HL-60 (cell line): ENCODE measurements around the gene DUSP22.

Experiments
- DNase-seq, 2 experiments: peaks; one replicate each; pipeline ENCODE4 v3.0.0-alpha.2; 2010 to 2020; ENCODE audit warnings: low read depth in 1 of 2, low spot score in 1 of 2
- H3K27ac ChIP-seq: fragments of 250-450 bp; sonication (Bioruptor Pico); replicated peaks from 2 replicates; pipeline ENCODE4 v1.5.1; 2020; ENCODE audit warnings: mild to moderate bottlenecking, moderate library complexity
- H3K27me3 ChIP-seq: fragments of 250-450 bp; sonication (Bioruptor Pico); 2 replicates; pipeline ENCODE4 v1.5.1; 2021; ENCODE audit warnings: mild to moderate bottlenecking, moderate library complexity; ENCODE audit not compliant: insufficient read depth, poor library complexity, severe bottlenecking
- H3K4me3 ChIP-seq: replicated peaks from 2 replicates; pipeline ENCODE4 v1.5.1; 2011; ENCODE audit warnings: mild to moderate bottlenecking, control low read depth, low read length; ENCODE audit not compliant: insufficient read depth
- CTCF ChIP-seq: IDR thresholded peaks from one replicate; pipeline ENCODE4 v1.5.1; 2011; ENCODE audit warnings: low read length, control low read depth, inconsistent platforms; ENCODE audit not compliant: insufficient read depth
- GABPA ChIP-seq: IDR thresholded peaks from 2 replicates; pipeline ENCODE4 v1.6.1; 2012; ENCODE audit warnings: low read depth
- POLR2AphosphoS5 ChIP-seq: IDR thresholded peaks from 2 replicates; pipeline ENCODE4 v1.6.1; 2012; ENCODE audit warnings: low read depth
- SPI1 ChIP-seq: IDR thresholded peaks from 2 replicates; pipeline ENCODE4 v1.6.1; 2012; ENCODE audit warnings: low read depth, mild to moderate bottlenecking, borderline replicate concordance
- TF ChIP-seq, protein P1 (sequence below): IDR thresholded peaks from 2 replicates; pipeline ENCODE4 v1.6.1; 2012; ENCODE audit warnings: low read depth; ENCODE audit not compliant: insufficient replicate concordance

The DUSP22 gene

GRCh38 chr6:264626-265025, 27.7 kb upstream of the DUSP22 start:
- no peak for TF ChIP-seq POLR2AphosphoS5
- no peak for TF ChIP-seq SPI1
- TF ChIP-seq, protein P1, sequence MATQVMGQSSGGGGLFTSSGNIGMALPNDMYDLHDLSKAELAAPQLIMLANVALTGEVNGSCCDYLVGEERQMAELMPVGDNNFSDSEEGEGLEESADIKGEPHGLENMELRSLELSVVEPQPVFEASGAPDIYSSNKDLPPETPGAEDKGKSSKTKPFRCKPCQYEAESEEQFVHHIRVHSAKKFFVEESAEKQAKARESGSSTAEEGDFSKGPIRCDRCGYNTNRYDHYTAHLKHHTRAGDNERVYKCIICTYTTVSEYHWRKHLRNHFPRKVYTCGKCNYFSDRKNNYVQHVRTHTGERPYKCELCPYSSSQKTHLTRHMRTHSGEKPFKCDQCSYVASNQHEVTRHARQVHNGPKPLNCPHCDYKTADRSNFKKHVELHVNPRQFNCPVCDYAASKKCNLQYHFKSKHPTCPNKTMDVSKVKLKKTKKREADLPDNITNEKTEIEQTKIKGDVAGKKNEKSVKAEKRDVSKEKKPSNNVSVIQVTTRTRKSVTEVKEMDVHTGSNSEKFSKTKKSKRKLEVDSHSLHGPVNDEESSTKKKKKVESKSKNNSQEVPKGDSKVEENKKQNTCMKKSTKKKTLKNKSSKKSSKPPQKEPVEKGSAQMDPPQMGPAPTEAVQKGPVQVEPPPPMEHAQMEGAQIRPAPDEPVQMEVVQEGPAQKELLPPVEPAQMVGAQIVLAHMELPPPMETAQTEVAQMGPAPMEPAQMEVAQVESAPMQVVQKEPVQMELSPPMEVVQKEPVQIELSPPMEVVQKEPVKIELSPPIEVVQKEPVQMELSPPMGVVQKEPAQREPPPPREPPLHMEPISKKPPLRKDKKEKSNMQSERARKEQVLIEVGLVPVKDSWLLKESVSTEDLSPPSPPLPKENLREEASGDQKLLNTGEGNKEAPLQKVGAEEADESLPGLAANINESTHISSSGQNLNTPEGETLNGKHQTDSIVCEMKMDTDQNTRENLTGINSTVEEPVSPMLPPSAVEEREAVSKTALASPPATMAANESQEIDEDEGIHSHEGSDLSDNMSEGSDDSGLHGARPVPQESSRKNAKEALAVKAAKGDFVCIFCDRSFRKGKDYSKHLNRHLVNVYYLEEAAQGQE, result no peak
- no peak for TF ChIP-seq GABPA
- no peak for TF ChIP-seq CTCF
- H3K27ac ChIP-seq, result no peak overlapping the region

DNA sequence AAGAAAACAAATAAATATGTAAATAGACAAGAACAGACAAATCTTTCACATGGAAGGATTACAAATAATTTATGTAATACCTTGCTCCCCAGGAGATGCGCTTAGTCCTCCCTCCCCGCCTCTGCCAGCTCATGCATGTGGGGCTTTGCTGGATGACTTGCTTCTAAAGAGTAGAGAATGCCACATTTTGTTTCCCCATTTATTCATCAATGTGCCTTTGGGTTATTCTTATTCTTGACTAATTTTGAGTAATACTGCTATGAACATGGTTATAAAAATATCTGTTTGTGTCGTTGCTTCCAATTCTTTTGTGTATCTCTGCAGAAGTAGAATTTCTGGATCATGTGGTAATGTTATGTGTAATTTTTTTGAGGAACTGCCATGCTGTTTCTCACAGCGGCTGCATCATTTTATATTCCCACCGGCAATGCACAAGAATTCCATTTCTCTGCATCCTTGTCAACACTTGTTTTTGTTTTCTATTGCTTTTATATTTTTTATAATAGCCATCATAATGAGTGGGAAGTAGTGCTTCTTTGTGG, 23.8 kb upstream of the DUSP22 start:
- H3K4me3 ChIP-seq, result no peak overlapping the region
- H3K27me3 ChIP-seq, result no peaks in the 10 kb centered on the region
- no peak overlapping the region for H3K27ac ChIP-seq
- TF ChIP-seq CTCF, result no peak
- TF ChIP-seq POLR2AphosphoS5, result no peak
- DNase-seq, result no peak

More at GRCh38 chr6:264626-265025, 27.7 kb upstream of the DUSP22 start:
- no peak for DNase-seq
- no peaks in the 10 kb centered on the region for H3K27me3 ChIP-seq
- no peak overlapping the region for H3K4me3 ChIP-seq

GRCh38 chr6:273551-274058, 18.7 kb upstream of the DUSP22 start:
- TF ChIP-seq SPI1, result no peak
- TF ChIP-seq GABPA, result no peak
- TF ChIP-seq, protein P1, result no peak
- TF ChIP-seq POLR2AphosphoS5, result no peak
- no peak for TF ChIP-seq CTCF
- Histone ChIP-seq H3K27me3 (no peaks in the 10 kb centered on the region), H3K27ac (no peak overlapping the region), H3K4me3 (no peak overlapping the region)
- DNase-seq, result no peak

DNA sequence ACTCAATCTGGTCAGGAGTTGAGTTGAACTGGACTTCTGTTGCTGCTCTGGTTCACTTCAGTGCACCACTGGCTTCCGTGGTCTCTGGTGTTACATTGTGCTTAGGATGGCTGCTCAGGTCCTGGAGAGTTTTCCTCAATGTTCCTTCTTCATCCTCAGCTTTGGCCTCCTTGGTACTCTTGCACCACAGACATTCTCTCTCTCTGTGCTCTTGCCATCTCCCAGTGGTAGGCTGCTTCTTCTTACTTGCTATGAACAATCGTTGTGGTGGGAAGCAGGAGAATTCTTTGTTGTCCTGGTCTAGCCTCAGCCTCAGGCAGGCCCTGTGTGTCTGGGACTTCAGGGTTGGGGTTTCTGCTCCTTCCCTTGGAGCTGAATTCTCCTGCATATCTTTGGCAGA, 14.5 kb upstream of the DUSP22 start:
- no peak for DNase-seq
- H3K27me3 ChIP-seq, result no peaks in the 10 kb centered on the region
- H3K4me3 ChIP-seq, result no peak overlapping the region
- H3K27ac ChIP-seq, result no peak overlapping the region
- TF ChIP-seq POLR2AphosphoS5 (no peak), GABPA (no peak), SPI1 (no peak), CTCF (no peak)
- TF ChIP-seq, protein P1, result no peak
